ENCODE data around the gene CACNA2D2.
A peak's percentile ranks its signal among the peaks of the same experiment; 100 is the strongest.

Gene CACNA2D2

GRCh38 chr3:50325497-50326181, 177.8 kb downstream of the CACNA2D2 start:
- no peak for DNase-seq (ENCODE audit: low spot score)

- no peak for DNase-seq (ENCODE audit: low spot score)
These were observed 178.3 kb downstream of the CACNA2D2 start for GRCh38 chr3:50325113-50325480.

GRCh38 chr3:50324351-50325112, 178.9 kb downstream of the CACNA2D2 start:
- peak; percentile 72 for DNase-seq (ENCODE audit: low spot score)

- DNase-seq (ENCODE audit: low spot score) = no peak
These were observed 179.7 kb downstream of the CACNA2D2 start for GRCh38 chr3:50323614-50324199.

GRCh38 chr3:50323092-50323600, 180.3 kb downstream of the CACNA2D2 start:
- DNase-seq (ENCODE audit: low spot score) = no peak

GRCh38 chr3:50322386-50323091, 180.9 kb downstream of the CACNA2D2 start, which contains the start of gene HYAL2:
Gene HYAL2, minus strand, starts transcription at chr3:50322745. Its CDS starts 2,256 bp downstream, at chr3:50320489.
- DNase-seq (ENCODE audit: low spot score) = no peak

GRCh38 chr3:50322115-50322385, 181.4 kb downstream of the CACNA2D2 start:
- DNase-seq (ENCODE audit: low spot score) = no peak

- peak; percentile 92 for DNase-seq (ENCODE audit: low spot score)
These were observed 181.9 kb downstream of the CACNA2D2 start for GRCh38 chr3:50321336-50322114.

- peak; percentile 76 for DNase-seq (ENCODE audit: low spot score)
These were observed 182.5 kb downstream of the CACNA2D2 start for GRCh38 chr3:50320853-50321335.

- no peak for DNase-seq (ENCODE audit: low spot score)
These were observed 183.4 kb downstream of the CACNA2D2 start for GRCh38 chr3:50319894-50320625.

- no peak for DNase-seq (ENCODE audit: low spot score)
These were observed 184.1 kb downstream of the CACNA2D2 start for GRCh38 chr3:50319181-50319893.

- DNase-seq (ENCODE audit: low spot score) = no peak
These were observed 184.8 kb downstream of the CACNA2D2 start for GRCh38 chr3:50318615-50319014.

- no peak for DNase-seq (ENCODE audit: low spot score)
These were observed 185.3 kb downstream of the CACNA2D2 start for GRCh38 chr3:50318163-50318562.

- DNase-seq (ENCODE audit: low spot score) = no peak
These were observed 186.1 kb downstream of the CACNA2D2 start for GRCh38 chr3:50317300-50317699.

GRCh38 chr3:50316657-50317242, 186.7 kb downstream of the CACNA2D2 start:
- DNase-seq (ENCODE audit: low spot score) = no peak

GRCh38 chr3:50314816-50315215, 188.6 kb downstream of the CACNA2D2 start:
- DNase-seq (ENCODE audit: low spot score) = no peak

GRCh38 chr3:50314342-50314741, 189.1 kb downstream of the CACNA2D2 start:
- DNase-seq (ENCODE audit: low spot score) = no peak

Measured in AG08395 (cell line).